Peyer's patch (tissue), 4 donors: ENCODE measurements around the gene IRF2BP2. TPM values are rescaled to one million over a fixed set of nuclear protein-coding genes. Genes with fewer than 3 reads are reported as not detected.

Source experiments
- DNase-seq, 3 donors: peaks; one replicate each; pipeline ENCODE4 v3.0.0-alpha.2; 2017 to 2019
- H3K27ac ChIP-seq, 4 donors: fragments of 200-600 bp; sonication (generic); one replicate each; pipeline ENCODE4 v1.5.1; 2016 to 2019
- H3K27me3 ChIP-seq, 2 donors: fragments of 200-600 bp; sonication (generic); one replicate each; pipeline ENCODE4 v1.5.1; 2019
- H3K36me3 ChIP-seq, 3 donors: fragments of 200-600 bp; sonication (generic); one replicate each; pipeline ENCODE4 v1.5.1; 2016 to 2019
- H3K4me1 ChIP-seq, 4 donors: fragments of 200-600 bp; sonication (generic); one replicate each; pipeline ENCODE4 v1.5.1; 2016 to 2019
- H3K4me3 ChIP-seq, 4 donors: fragments of 200-600 bp; sonication (generic); 1 replicate in 3 of 4; 2 replicates in 1 of 4; pipeline ENCODE4 v1.5.1; 2016 to 2019; ENCODE audit warnings: mild to moderate bottlenecking in 1 of 4
- H3K9me3 ChIP-seq, 4 donors: fragments of 200-600 bp; sonication (generic); one replicate each; pipeline ENCODE4 v1.5.1; 2016 to 2019; ENCODE audit warnings: mild to moderate bottlenecking in 1 of 4
- CTCF ChIP-seq, 6 experiments: fragments of 450-650 bp in 4 of 6; fragments of 200-600 bp in 2 of 6; sonication (generic) in 1 of 6; IDR thresholded peaks; one replicate each; pipeline ENCODE4 v1.5.1; 2017 to 2019; ENCODE audit warnings: antibody characterized with exemption in 6 of 6, mild to moderate bottlenecking in 3 of 6, moderate library complexity in 1 of 6
- POLR2A ChIP-seq, 2 donors: fragments of 450-650 bp; IDR thresholded peaks; one replicate each; pipeline ENCODE4 v1.5.1; 2017; ENCODE audit warnings: antibody characterized with exemption in 2 of 2, mild to moderate bottlenecking in 2 of 2, moderate library complexity in 2 of 2
- total RNA-seq, 4 donors: library from RNA; depleted of rRNA; stranded (reverse); fragments of >200 nt; gene quantifications; one replicate each; pipeline ENCODE4 v1.1.0, GENCODE V29; 2016

The IRF2BP2 gene
- total RNA-seq, 4 donors from 2014 or later = 73.4 to 99.6 (median 86.5) TPM

GRCh38 chr1:234626391-234626790 is 16.4 kb upstream of the IRF2BP2 start:
- H3K36me3 ChIP-seq = no peaks in the 10 kb centered on the region
- H3K4me3 ChIP-seq = no peak overlapping the region
- no peak for DNase-seq
- H3K9me3 ChIP-seq = no peaks in the 10 kb centered on the region
- TF ChIP-seq POLR2A (IDR thresholded peaks at IDR 0.05) (no peak), CTCF (IDR thresholded peaks at IDR 0.05) (no peak)
- no peak overlapping the region for H3K27ac ChIP-seq
- peaks cover 0 to 27% (median 4%) of the 10 kb centered on the region in 4 donors for H3K4me1 ChIP-seq
- H3K27me3 ChIP-seq = no peaks in the 10 kb centered on the region

GRCh38 chr1:234624724-234625117 is 14.7 kb upstream of the IRF2BP2 start:
- H3K9me3 ChIP-seq = no peaks in the 10 kb centered on the region
- H3K36me3 ChIP-seq = no peaks in the 10 kb centered on the region
- no peaks in the 10 kb centered on the region for H3K27me3 ChIP-seq
- DNase-seq = no peak
- no peak for TF ChIP-seq CTCF (IDR thresholded peaks at IDR 0.05)
- no peak for TF ChIP-seq POLR2A (IDR thresholded peaks at IDR 0.05)
- H3K27ac ChIP-seq = peak overlapping the region in 1 of 4 donors; percentile 68
- H3K4me3 ChIP-seq = no peak overlapping the region
- H3K4me1 ChIP-seq = peaks cover 0 to 42% (median 4%) of the 10 kb centered on the region in 4 donors

GRCh38 chr1:234621657-234622335 is 11.8 kb upstream of the IRF2BP2 start:
- H3K27me3 ChIP-seq = no peaks in the 10 kb centered on the region
- no peak overlapping the region for H3K27ac ChIP-seq
- H3K4me3 ChIP-seq = no peak overlapping the region
- H3K4me1 ChIP-seq = peaks cover 0 to 55% (median 6%) of the 10 kb centered on the region in 4 donors
- TF ChIP-seq CTCF (IDR thresholded peaks at IDR 0.05) = no peak
- no peak for TF ChIP-seq POLR2A (IDR thresholded peaks at IDR 0.05)
- H3K9me3 ChIP-seq = no peaks in the 10 kb centered on the region
- no peaks in the 10 kb centered on the region for H3K36me3 ChIP-seq
- no peak for DNase-seq

GRCh38 chr1:234621127-234621468 is 11.1 kb upstream of the IRF2BP2 start:
- Histone ChIP-seq H3K4me1 (peaks cover 0 to 55% (median 9%) of the 10 kb centered on the region in 4 donors), H3K9me3 (no peaks in the 10 kb centered on the region), H3K36me3 (no peaks in the 10 kb centered on the region), H3K4me3 (no peak overlapping the region), H3K27me3 (no peaks in the 10 kb centered on the region), H3K27ac (no peak overlapping the region)
- no peak for TF ChIP-seq POLR2A (IDR thresholded peaks at IDR 0.05)
- TF ChIP-seq CTCF (IDR thresholded peaks at IDR 0.05) = no peak
- DNase-seq = no peak

- no peak for DNase-seq
- H3K4me1 ChIP-seq = peaks cover 0 to 55% (median 9%) of the 10 kb centered on the region in 4 donors
- H3K36me3 ChIP-seq = no peaks in the 10 kb centered on the region
- peak overlapping the region in 3 of 4 donors; percentile 1 to 76 (median 67) for H3K27ac ChIP-seq
- H3K27me3 ChIP-seq = no peaks in the 10 kb centered on the region
- no peak for TF ChIP-seq POLR2A (IDR thresholded peaks at IDR 0.05)
- no peak for TF ChIP-seq CTCF (IDR thresholded peaks at IDR 0.05)
- H3K9me3 ChIP-seq = no peaks in the 10 kb centered on the region
- no peak overlapping the region for H3K4me3 ChIP-seq
Observed at GRCh38 chr1:234620272-234621126, 10.5 kb upstream of the IRF2BP2 start.
